Mesenchymal stem cell (in vitro differentiated cells and primary cell): ENCODE data around the gene ZFP69.
A peak's percentile ranks its signal among the peaks of the same experiment; 100 is the strongest.

Source experiments
- DNase-seq: peaks from one replicate; pipeline ENCODE4 v3.0.0-alpha.2; 2013
- H2AFZ ChIP-seq: one replicate; pipeline ENCODE4 v1.6.1; 2013; ENCODE audit warnings: low read depth, mild to moderate bottlenecking, control low read depth, inconsistent platforms, low read length, moderate library complexity
- H2AK5ac ChIP-seq: 2 replicates; pipeline ENCODE4 v1.6.1; 2013; ENCODE audit warnings: low read length, moderate library complexity, mild to moderate bottlenecking, inconsistent platforms; ENCODE audit not compliant: severe bottlenecking
- H2BK120ac ChIP-seq: one replicate; pipeline ENCODE4 v1.6.1; 2013; ENCODE audit warnings: low read depth, mild to moderate bottlenecking, inconsistent platforms, low read length, moderate library complexity
- H2BK12ac ChIP-seq, 2 experiments: one replicate each; pipeline ENCODE4 v1.6.1; 2013; ENCODE audit warnings: inconsistent platforms in 2 of 2, low read length in 2 of 2, mild to moderate bottlenecking in 2 of 2, moderate library complexity in 2 of 2, control low read depth in 1 of 2
- H2BK15ac ChIP-seq: one replicate; pipeline ENCODE4 v1.6.1; 2013; ENCODE audit warnings: mild to moderate bottlenecking, low read depth, inconsistent platforms; ENCODE audit not compliant: poor library complexity, severe bottlenecking
- H2BK5ac ChIP-seq: 2 replicates; pipeline ENCODE4 v1.6.1; 2013; ENCODE audit warnings: low read depth, mild to moderate bottlenecking, low read length, control low read depth, inconsistent platforms; ENCODE audit not compliant: poor library complexity, severe bottlenecking
- H3K14ac ChIP-seq, 2 experiments: one replicate each; pipeline ENCODE4 v1.6.1; 2013; ENCODE audit warnings: inconsistent platforms in 2 of 2, low read length in 2 of 2, control low read depth in 1 of 2, mild to moderate bottlenecking in 1 of 2, moderate library complexity in 1 of 2
- H3K18ac ChIP-seq, 2 experiments: one replicate each; pipeline ENCODE4 v1.6.1; 2013; ENCODE audit warnings: inconsistent platforms in 2 of 2, low read length in 2 of 2, control low read depth in 1 of 2, low read depth in 1 of 2, mild to moderate bottlenecking in 1 of 2
- H3K23ac ChIP-seq, 2 experiments: one replicate each; pipeline ENCODE4 v1.6.1; 2013; ENCODE audit warnings: inconsistent platforms in 2 of 2, low read length in 2 of 2, mild to moderate bottlenecking in 2 of 2, moderate library complexity in 2 of 2, control low read depth in 1 of 2
- H3K27ac ChIP-seq: 2 replicates; pipeline ENCODE4 v1.5.1; 2013; ENCODE audit warnings: mild to moderate bottlenecking, moderate library complexity, low read length, control low read depth, inconsistent platforms; ENCODE audit not compliant: poor library complexity, severe bottlenecking
- H3K27me3 ChIP-seq, 2 experiments: 2 replicates each; pipeline versions ENCODE4 v1.6.1 to v1.7.0; 2013; ENCODE audit warnings: low read length in 2 of 2, mild to moderate bottlenecking in 2 of 2, moderate library complexity in 2 of 2, control low read depth in 1 of 2, inconsistent platforms in 1 of 2; ENCODE audit not compliant: control insufficient read depth in 1 of 2, insufficient read depth in 1 of 2
- H3K36me3 ChIP-seq, 2 experiments: 2 replicates each; pipeline versions ENCODE4 v1.6.1 to v1.7.0; 2013; ENCODE audit warnings: low read length in 2 of 2, control low read depth in 1 of 2, inconsistent platforms in 1 of 2, low read depth in 1 of 2, mild to moderate bottlenecking in 1 of 2; ENCODE audit not compliant: insufficient read depth in 2 of 2, control insufficient read depth in 1 of 2
- H3K4ac ChIP-seq, 2 experiments: one replicate each; pipeline ENCODE4 v1.6.1; 2013; ENCODE audit warnings: inconsistent platforms in 2 of 2, low read length in 2 of 2, mild to moderate bottlenecking in 2 of 2, moderate library complexity in 2 of 2, control low read depth in 1 of 2, low read depth in 1 of 2
- H3K4me1 ChIP-seq: 2 replicates; pipeline ENCODE4 v1.6.1; 2013; ENCODE audit warnings: low read depth, low read length, control low read depth; ENCODE audit not compliant: control insufficient read depth, insufficient read depth
- H3K4me2 ChIP-seq: 2 replicates; pipeline ENCODE4 v1.6.1; 2013; ENCODE audit warnings: low read length, mild to moderate bottlenecking, inconsistent platforms; ENCODE audit not compliant: poor library complexity, severe bottlenecking
- H3K4me3 ChIP-seq, 2 experiments: 2 replicates each; pipeline versions ENCODE4 v1.5.1 to v1.7.0; 2013; ENCODE audit warnings: low read length in 2 of 2, mild to moderate bottlenecking in 2 of 2, control low read depth in 1 of 2, low read depth in 1 of 2; ENCODE audit not compliant: insufficient read depth in 1 of 2
- H3K79me1 ChIP-seq: replicated peaks from 2 replicates; pipeline ENCODE4 v1.6.1; 2013; ENCODE audit warnings: mild to moderate bottlenecking, control low read depth, low read length, inconsistent platforms; ENCODE audit not compliant: poor library complexity, severe bottlenecking
- H3K9ac ChIP-seq: 2 replicates; pipeline ENCODE4 v1.7.0; 2013; ENCODE audit warnings: mild to moderate bottlenecking, low read length, moderate library complexity
- H3K9me3 ChIP-seq: 2 replicates; pipeline ENCODE4 v1.7.0; 2013; ENCODE audit warnings: mild to moderate bottlenecking, low read length; ENCODE audit not compliant: control insufficient read depth
- H4K8ac ChIP-seq: one replicate; pipeline ENCODE4 v1.6.1; 2013; ENCODE audit warnings: inconsistent platforms, mild to moderate bottlenecking, low read length, moderate library complexity
- H4K91ac ChIP-seq: one replicate; pipeline ENCODE4 v1.6.1; 2013; ENCODE audit warnings: mild to moderate bottlenecking, low read length, inconsistent platforms
- WGBS: methylation state at CpG from one replicate; pipeline ENCODE4 v1.1.7; 2013; ENCODE audit warnings: mixed read lengths; 5-methylcytosine and 5-hydroxymethylcytosine counted together

Gene ZFP69

GRCh38 chr1:40469327-40469726 lies 7.8 kb upstream of the ZFP69 start:
- no peaks in the 10 kb centered on the region for H3K79me1 ChIP-seq
- no peak for DNase-seq
- peaks cover 89% of the 10 kb centered on the region for H3K9me3 ChIP-seq
- no peak overlapping the region for H3K23ac ChIP-seq
- no peak overlapping the region for H2BK12ac ChIP-seq
- no peaks in the 10 kb centered on the region for H3K27me3 ChIP-seq
- H3K4me3 ChIP-seq, result peak overlapping the region in 1 of 2 experiments; percentile 24
- no peak overlapping the region for H2BK120ac ChIP-seq
- no peak overlapping the region for H3K4me2 ChIP-seq
- H2BK15ac ChIP-seq, result no peak overlapping the region
- H4K8ac ChIP-seq, result no peak overlapping the region
- no peak overlapping the region for H2AFZ ChIP-seq
- H3K18ac ChIP-seq, result no peak overlapping the region
- WGBS, result 100% methylated on average over 2 of the region's 2 CpGs
- no peak overlapping the region for H2AK5ac ChIP-seq
- H3K9ac ChIP-seq, result no peak overlapping the region
- H4K91ac ChIP-seq, result no peak overlapping the region
- peaks cover 0 to 10% of the 10 kb centered on the region in 2 experiments for H3K36me3 ChIP-seq
- H3K27ac ChIP-seq, result no peak overlapping the region
- no peak overlapping the region for H3K14ac ChIP-seq
- H2BK5ac ChIP-seq, result no peak overlapping the region
- H3K4ac ChIP-seq, result no peak overlapping the region
- H3K4me1 ChIP-seq, result no peaks in the 10 kb centered on the region

GRCh38 chr1:40475268-40475667 lies 1.8 kb upstream of the ZFP69 start:
- WGBS, result no CpG with 5 or more reads among the region's 2 CpGs

GRCh38 chr1:40477678-40478053 lies 576 bp downstream of the ZFP69 start:
- Histone ChIP-seq H3K23ac (peak overlapping the region in 1 of 2 experiments; percentile 87), H3K9me3 (peaks cover 57% of the 10 kb centered on the region), H3K4me3 (peak overlapping the region; percentile 68 to 84), H2BK5ac (no peak overlapping the region), H2BK15ac (no peak overlapping the region), H3K4me1 (no peaks in the 10 kb centered on the region), H2BK120ac (no peak overlapping the region), H3K36me3 (peaks cover 0 to 21% of the 10 kb centered on the region in 2 experiments), H3K27ac (no peak overlapping the region), H3K4me2 (peak overlapping the region; percentile 77), H3K79me1 (peaks cover 2% of the 10 kb centered on the region), H2BK12ac (peak overlapping the region in 1 of 2 experiments; percentile 48), H4K91ac (no peak overlapping the region), H2AFZ (peak overlapping the region; percentile 100), H3K18ac (peak overlapping the region in 1 of 2 experiments; percentile 80), H3K9ac (peak overlapping the region; percentile 85), H3K14ac (peak overlapping the region in 1 of 2 experiments; percentile 7), H2AK5ac (no peak overlapping the region), H3K27me3 (no peaks in the 10 kb centered on the region), H3K4ac (peak overlapping the region in 1 of 2 experiments; percentile 58), H4K8ac (peak overlapping the region; percentile 66)
- DNase-seq, result peak; percentile 45
- 15% methylated on average over 10 of the region's 17 CpGs for WGBS

More at GRCh38 chr1:40475268-40475667, 1.8 kb upstream of the ZFP69 start:
- Histone ChIP-seq H3K18ac (no peak overlapping the region), H2BK120ac (no peak overlapping the region), H2BK12ac (no peak overlapping the region), H2BK5ac (no peak overlapping the region), H3K4ac (no peak overlapping the region), H3K23ac (no peak overlapping the region), H4K8ac (no peak overlapping the region), H3K4me2 (no peak overlapping the region), H3K79me1 (peaks cover 2% of the 10 kb centered on the region), H3K14ac (no peak overlapping the region), H2AFZ (no peak overlapping the region), H3K27ac (no peak overlapping the region), H2AK5ac (no peak overlapping the region), H3K27me3 (no peaks in the 10 kb centered on the region), H3K9ac (no peak overlapping the region), H3K4me1 (no peaks in the 10 kb centered on the region), H3K4me3 (no peak overlapping the region), H3K9me3 (peaks cover 51% of the 10 kb centered on the region), H4K91ac (no peak overlapping the region), H2BK15ac (no peak overlapping the region), H3K36me3 (peaks cover 0 to 7% of the 10 kb centered on the region in 2 experiments)
- no peak for DNase-seq

- Histone ChIP-seq H2BK120ac (no peak overlapping the region), H4K8ac (no peak overlapping the region), H2BK15ac (no peak overlapping the region), H3K9ac (peak overlapping the region; percentile 85), H4K91ac (no peak overlapping the region), H3K14ac (no peak overlapping the region), H2AFZ (no peak overlapping the region), H3K27ac (no peak overlapping the region), H2BK5ac (no peak overlapping the region), H3K27me3 (no peaks in the 10 kb centered on the region), H3K9me3 (peaks cover 56% of the 10 kb centered on the region), H3K4me3 (peak overlapping the region in 1 of 2 experiments; percentile 84), H3K79me1 (peaks cover 2% of the 10 kb centered on the region), H3K4ac (no peak overlapping the region), H2BK12ac (no peak overlapping the region), H3K18ac (no peak overlapping the region), H3K23ac (no peak overlapping the region), H3K4me1 (no peaks in the 10 kb centered on the region), H2AK5ac (no peak overlapping the region), H3K36me3 (peaks cover 0 to 26% of the 10 kb centered on the region in 2 experiments), H3K4me2 (no peak overlapping the region)
- DNase-seq, result no peak
- 100% methylated on average over 1 of the region's 2 CpGs for WGBS
These were observed 1.2 kb downstream of the ZFP69 start for GRCh38 chr1:40478276-40478675.
